Liver (tissue), 9 donors: ENCODE data around the gene RAD51B. TPM values are rescaled to one million over a fixed set of nuclear protein-coding genes. Genes with fewer than 3 reads are reported as not detected.

Source experiments
- DNase-seq: peaks from one replicate; pipeline ENCODE4 v3.0.0-alpha.2; 2017; ENCODE audit warnings: low spot score
- H3K27ac ChIP-seq, 2 donors: one replicate each; pipeline ENCODE4 v1.7.0; 2013; ENCODE audit warnings: inconsistent platforms in 2 of 2, low read length in 2 of 2, control low read depth in 1 of 2, low read depth in 1 of 2, mild to moderate bottlenecking in 1 of 2
- H3K27me3 ChIP-seq, 4 donors: one replicate each; pipeline versions ENCODE4 v1.6.1 to v1.7.0; 2013; ENCODE audit warnings: low read length in 3 of 4, inconsistent platforms in 1 of 4, mild to moderate bottlenecking in 1 of 4, moderate library complexity in 1 of 4; ENCODE audit not compliant: control insufficient read depth in 4 of 4, insufficient read depth in 4 of 4
- H3K36me3 ChIP-seq, 4 donors: one replicate each; pipeline versions ENCODE4 v1.6.1 to v1.7.0; 2013; ENCODE audit warnings: low read length in 3 of 4, mild to moderate bottlenecking in 3 of 4, low read depth in 1 of 4, moderate library complexity in 1 of 4; ENCODE audit not compliant: control insufficient read depth in 4 of 4, insufficient read depth in 3 of 4
- H3K4me1 ChIP-seq, 4 donors: one replicate each; pipeline versions ENCODE4 v1.6.1 to v1.7.0; 2013; ENCODE audit warnings: low read length in 3 of 4, mild to moderate bottlenecking in 3 of 4, moderate library complexity in 1 of 4; ENCODE audit not compliant: control insufficient read depth in 4 of 4, insufficient read depth in 4 of 4
- H3K4me3 ChIP-seq, 3 donors: one replicate each; pipeline versions ENCODE4 v1.6.1 to v1.7.0; 2013; ENCODE audit warnings: low read length in 3 of 3, control low read depth in 1 of 3, low read depth in 1 of 3, mild to moderate bottlenecking in 1 of 3
- H3K9ac ChIP-seq, 2 donors: one replicate each; pipeline ENCODE4 v1.7.0; 2013; ENCODE audit warnings: low read length in 2 of 2, mild to moderate bottlenecking in 2 of 2, moderate library complexity in 2 of 2, control low read depth in 1 of 2, low read depth in 1 of 2
- H3K9me3 ChIP-seq, 4 donors: one replicate each; pipeline versions ENCODE4 v1.6.1 to v1.7.0; 2013; ENCODE audit warnings: low read length in 3 of 4; ENCODE audit not compliant: control insufficient read depth in 4 of 4
- EGR1 ChIP-seq, 2 donors: IDR thresholded peaks; 2 replicates each; pipeline ENCODE4 v1.6.1; 2016 to 2018; ENCODE audit warnings: antibody characterized with exemption in 2 of 2, low read depth in 2 of 2
- FOXA1 ChIP-seq: IDR thresholded peaks from 2 replicates; pipeline ENCODE4 v1.6.1; 2016; ENCODE audit warnings: antibody characterized with exemption
- FOXA2 ChIP-seq: IDR thresholded peaks from 2 replicates; pipeline ENCODE4 v1.6.1; 2016; ENCODE audit warnings: antibody characterized with exemption
- HNF4A ChIP-seq, 2 donors: conservative IDR thresholded peaks; 2 replicates each; pipeline ENCODE4 v1.6.1; 2016; ENCODE audit warnings: antibody characterized with exemption in 2 of 2, mild to moderate bottlenecking in 2 of 2
- RAD21 ChIP-seq, 2 donors: IDR thresholded peaks; 2 replicates each; pipeline ENCODE4 v1.6.1; 2016; ENCODE audit warnings: antibody characterized with exemption in 2 of 2, mild to moderate bottlenecking in 2 of 2
- RXRA ChIP-seq, 2 donors: IDR thresholded peaks; 2 replicates each; pipeline ENCODE4 v1.6.1; 2017 to 2018; ENCODE audit warnings: antibody characterized with exemption in 2 of 2, mild to moderate bottlenecking in 1 of 2
- YY1 ChIP-seq: IDR thresholded peaks from 2 replicates; pipeline ENCODE4 v1.6.1; 2016; ENCODE audit warnings: antibody characterized with exemption, mild to moderate bottlenecking
- WGBS: extraction: QIAGEN DNeasy Blood & Tissue Kit; methylation state at CpG from one replicate; pipeline ENCODE4 v1.1.7; 2013; 5-methylcytosine and 5-hydroxymethylcytosine counted together
- polyA plus RNA-seq, 2 donors: library from polyadenylated mRNA; stranded (reverse) in 1 of 2; unstranded in 1 of 2; fragments of 200-250 nt in 1 of 2; fragments of >200 nt in 1 of 2; fragmentation: Nextera tagmentation in 1 of 2; extraction: Ambion mirVana in 1 of 2; gene quantifications; one replicate each; pipeline versions ENCODE4 v1.2.1 to v1.2.3, GENCODE V29; 2013 to 2015
- total RNA-seq, 2 donors: library from RNA; depleted of rRNA; stranded (reverse); fragments of >200 nt; gene quantifications; one replicate each; pipeline ENCODE4 v1.2.3, GENCODE V29; 2014
- TF ChIP-seq, protein P1 (sequence below): fragments of 150-350 bp; IDR thresholded peaks from 2 replicates; pipeline ENCODE4 v1.5.1; 2017; ENCODE audit warnings: improper control_type of control experiment, low read depth, low read length; ENCODE audit not compliant: missing input control
- TF ChIP-seq, protein P2 (sequence below): IDR thresholded peaks from 2 replicates; pipeline ENCODE4 v1.6.1; 2016; ENCODE audit warnings: antibody characterized with exemption
- TF ChIP-seq, protein P3 (sequence below): IDR thresholded peaks from 2 replicates; pipeline ENCODE4 v1.6.1; 2016; ENCODE audit warnings: antibody characterized with exemption, mild to moderate bottlenecking
- donor health status: healthy.
- donor health status: healthy.
- donor health status: healthy.
- donor health status: healthy.
- donor health status: healthy.

Gene RAD51B
- total and polyA plus RNA-seq, 4 donors, result 0.81 to 12.9 (median 2.4) TPM

GRCh38 chr14:68075382-68076029 lies 255.9 kb downstream of the RAD51B start (continued):
- TF ChIP-seq, protein P1, sequence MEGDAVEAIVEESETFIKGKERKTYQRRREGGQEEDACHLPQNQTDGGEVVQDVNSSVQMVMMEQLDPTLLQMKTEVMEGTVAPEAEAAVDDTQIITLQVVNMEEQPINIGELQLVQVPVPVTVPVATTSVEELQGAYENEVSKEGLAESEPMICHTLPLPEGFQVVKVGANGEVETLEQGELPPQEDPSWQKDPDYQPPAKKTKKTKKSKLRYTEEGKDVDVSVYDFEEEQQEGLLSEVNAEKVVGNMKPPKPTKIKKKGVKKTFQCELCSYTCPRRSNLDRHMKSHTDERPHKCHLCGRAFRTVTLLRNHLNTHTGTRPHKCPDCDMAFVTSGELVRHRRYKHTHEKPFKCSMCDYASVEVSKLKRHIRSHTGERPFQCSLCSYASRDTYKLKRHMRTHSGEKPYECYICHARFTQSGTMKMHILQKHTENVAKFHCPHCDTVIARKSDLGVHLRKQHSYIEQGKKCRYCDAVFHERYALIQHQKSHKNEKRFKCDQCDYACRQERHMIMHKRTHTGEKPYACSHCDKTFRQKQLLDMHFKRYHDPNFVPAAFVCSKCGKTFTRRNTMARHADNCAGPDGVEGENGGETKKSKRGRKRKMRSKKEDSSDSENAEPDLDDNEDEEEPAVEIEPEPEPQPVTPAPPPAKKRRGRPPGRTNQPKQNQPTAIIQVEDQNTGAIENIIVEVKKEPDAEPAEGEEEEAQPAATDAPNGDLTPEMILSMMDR, result no peak
- TF ChIP-seq RXRA (IDR thresholded peaks at IDR 0.05), result no peak
- TF ChIP-seq EGR1 (IDR thresholded peaks at IDR 0.05; ENCODE audit: low read depth in 2 of 2), result no peak

GRCh38 chr14:68076451-68076850 lies 256.9 kb downstream of the RAD51B start:
- Histone ChIP-seq H3K36me3 (no peaks in the 10 kb centered on the region), H3K4me3 (no peak overlapping the region), H3K9ac (no peak overlapping the region), H3K27me3 (no peaks in the 10 kb centered on the region), H3K4me1 (no peaks in the 10 kb centered on the region), H3K9me3 (peaks cover 0 to 4% (median 1%) of the 10 kb centered on the region in 4 donors), H3K27ac (no peak overlapping the region)
- TF ChIP-seq RAD21 (IDR thresholded peaks at IDR 0.05) (no peak), HNF4A (conservative IDR thresholded peaks at IDR 0.05) (no peak), RXRA (IDR thresholded peaks at IDR 0.05) (no peak), YY1 (no peak), FOXA2 (no peak), FOXA1 (no peak)
- TF ChIP-seq, protein P2, sequence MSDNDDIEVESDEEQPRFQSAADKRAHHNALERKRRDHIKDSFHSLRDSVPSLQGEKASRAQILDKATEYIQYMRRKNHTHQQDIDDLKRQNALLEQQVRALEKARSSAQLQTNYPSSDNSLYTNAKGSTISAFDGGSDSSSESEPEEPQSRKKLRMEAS, result no peak
- TF ChIP-seq, protein P1, result no peak
- TF ChIP-seq, protein P3, sequence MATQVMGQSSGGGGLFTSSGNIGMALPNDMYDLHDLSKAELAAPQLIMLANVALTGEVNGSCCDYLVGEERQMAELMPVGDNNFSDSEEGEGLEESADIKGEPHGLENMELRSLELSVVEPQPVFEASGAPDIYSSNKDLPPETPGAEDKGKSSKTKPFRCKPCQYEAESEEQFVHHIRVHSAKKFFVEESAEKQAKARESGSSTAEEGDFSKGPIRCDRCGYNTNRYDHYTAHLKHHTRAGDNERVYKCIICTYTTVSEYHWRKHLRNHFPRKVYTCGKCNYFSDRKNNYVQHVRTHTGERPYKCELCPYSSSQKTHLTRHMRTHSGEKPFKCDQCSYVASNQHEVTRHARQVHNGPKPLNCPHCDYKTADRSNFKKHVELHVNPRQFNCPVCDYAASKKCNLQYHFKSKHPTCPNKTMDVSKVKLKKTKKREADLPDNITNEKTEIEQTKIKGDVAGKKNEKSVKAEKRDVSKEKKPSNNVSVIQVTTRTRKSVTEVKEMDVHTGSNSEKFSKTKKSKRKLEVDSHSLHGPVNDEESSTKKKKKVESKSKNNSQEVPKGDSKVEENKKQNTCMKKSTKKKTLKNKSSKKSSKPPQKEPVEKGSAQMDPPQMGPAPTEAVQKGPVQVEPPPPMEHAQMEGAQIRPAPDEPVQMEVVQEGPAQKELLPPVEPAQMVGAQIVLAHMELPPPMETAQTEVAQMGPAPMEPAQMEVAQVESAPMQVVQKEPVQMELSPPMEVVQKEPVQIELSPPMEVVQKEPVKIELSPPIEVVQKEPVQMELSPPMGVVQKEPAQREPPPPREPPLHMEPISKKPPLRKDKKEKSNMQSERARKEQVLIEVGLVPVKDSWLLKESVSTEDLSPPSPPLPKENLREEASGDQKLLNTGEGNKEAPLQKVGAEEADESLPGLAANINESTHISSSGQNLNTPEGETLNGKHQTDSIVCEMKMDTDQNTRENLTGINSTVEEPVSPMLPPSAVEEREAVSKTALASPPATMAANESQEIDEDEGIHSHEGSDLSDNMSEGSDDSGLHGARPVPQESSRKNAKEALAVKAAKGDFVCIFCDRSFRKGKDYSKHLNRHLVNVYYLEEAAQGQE, result no peak
- 91% methylated on average over 1 of the region's 1 CpG for WGBS
- no peak for DNase-seq
